Endodermal cell (in vitro differentiated cells): ENCODE data around the gene TBXAS1. TPM values are rescaled to one million over a fixed set of nuclear protein-coding genes. Genes with fewer than 3 reads are reported as not detected.

Source experiments
- DNase-seq: peaks from one replicate; pipeline ENCODE4 v3.0.0-alpha.2; 2017
- H3K27ac ChIP-seq: 2 replicates; pipeline ENCODE4 v1.5.1; 2013; ENCODE audit warnings: mild to moderate bottlenecking, low read depth, low read length, moderate library complexity
- H3K27me3 ChIP-seq: 2 replicates; pipeline ENCODE4 v1.6.1; 2013; ENCODE audit warnings: mild to moderate bottlenecking, low read length, moderate library complexity; ENCODE audit not compliant: insufficient read depth, control insufficient read depth, poor library complexity, severe bottlenecking
- H3K36me3 ChIP-seq: 2 replicates; pipeline ENCODE4 v1.7.0; 2013; ENCODE audit warnings: mild to moderate bottlenecking, low read length, moderate library complexity; ENCODE audit not compliant: control insufficient read depth, insufficient read depth
- H3K4me1 ChIP-seq: one replicate; pipeline ENCODE4 v1.7.0; 2013; ENCODE audit warnings: low read length; ENCODE audit not compliant: control insufficient read depth, insufficient read depth
- H3K4me3 ChIP-seq: 2 replicates; pipeline ENCODE4 v1.5.1; 2013; ENCODE audit warnings: mild to moderate bottlenecking, low read length, moderate library complexity
- H3K9ac ChIP-seq: 2 replicates; pipeline ENCODE4 v1.6.1; 2013; ENCODE audit warnings: mild to moderate bottlenecking, low read length, moderate library complexity; ENCODE audit not compliant: poor library complexity, severe bottlenecking; ENCODE audit errors: extremely low read depth
- H3K9me3 ChIP-seq: 2 replicates; pipeline ENCODE4 v1.6.1; 2013; ENCODE audit warnings: mild to moderate bottlenecking, low read length, moderate library complexity; ENCODE audit not compliant: control insufficient read depth
- H3K27ac Mint-ChIP-seq: 2 replicates; pipeline ENCODE4 v1.8.0; 2020; ENCODE audit warnings: mixed read lengths
- H3K27me3 Mint-ChIP-seq: 2 replicates; pipeline ENCODE4 v1.8.0; 2021; ENCODE audit warnings: mild to moderate bottlenecking, mixed read lengths; ENCODE audit not compliant: insufficient read depth
- H3K36me3 Mint-ChIP-seq: 2 replicates; pipeline ENCODE4 v1.8.0; 2020; ENCODE audit warnings: low read depth, mixed read lengths
- H3K4me1 Mint-ChIP-seq: 2 replicates; pipeline ENCODE4 v1.8.0; 2020; ENCODE audit warnings: mixed read lengths
- H3K4me3 Mint-ChIP-seq: 2 replicates; pipeline ENCODE4 v1.8.0; 2020; ENCODE audit warnings: mild to moderate bottlenecking, moderate library complexity, mixed read lengths
- H3K9me3 Mint-ChIP-seq: 2 replicates; pipeline ENCODE4 v1.8.0; 2020; ENCODE audit warnings: mild to moderate bottlenecking, mixed read lengths
- CTCF ChIP-seq: fragments of 200-600 bp; sonication (generic); conservative IDR thresholded peaks from 2 replicates; pipeline ENCODE4 v1.5.0; 2021; ENCODE audit warnings: antibody characterized with exemption, mild to moderate bottlenecking
- WGBS, 2 experiments: methylation state at CpG; one replicate each; pipeline versions ENCODE4 v1.1.5 to v1.1.7; 2013; ENCODE audit warnings: missing lambda C conversion rate in 2 of 2, mixed read lengths in 1 of 2; ENCODE audit not compliant: insufficient coverage in 1 of 2, insufficient read length in 1 of 2; 5-methylcytosine and 5-hydroxymethylcytosine counted together
- total RNA-seq, 2 donors: library from RNA; stranded (reverse); fragmentation: NEBNext Ultra II Directional in 1 of 2; extraction: Animal tissue kit (Norgen Biotek cat#: 25700) in 1 of 2; gene quantifications; 2 replicates in 1 of 2; 3 replicates in 1 of 2; pipeline ENCODE4 v1.2.1, GENCODE V29; 2021

TBXAS1 gene
- total RNA-seq, 2 donors from 2014 or later = 7.6 to 13.5 TPM

DNA sequence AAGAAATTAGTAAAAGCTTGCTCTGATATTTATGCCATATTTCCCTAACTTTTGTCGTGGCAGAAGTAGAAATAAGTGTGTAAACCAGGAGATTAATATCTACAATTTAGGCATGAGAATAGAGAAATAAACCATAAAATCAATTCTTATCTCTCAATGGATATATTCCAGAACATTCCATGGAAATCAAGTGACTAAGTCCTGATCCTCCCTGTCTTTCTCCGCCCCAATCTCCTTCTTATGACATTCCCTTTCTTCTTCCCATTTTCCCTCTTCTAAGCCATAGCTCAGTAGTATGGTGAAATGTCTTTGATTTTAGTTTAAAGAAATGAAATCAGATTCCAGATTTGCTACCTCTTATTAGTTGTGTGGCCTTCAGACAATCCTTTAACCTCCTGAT, 88.8 kb downstream of the TBXAS1 start:
- no peak overlapping the region for H3K9ac ChIP-seq
- H3K4me3 ChIP-seq = no peak overlapping the region
- H3K27ac Mint-ChIP-seq = no peak overlapping the region
- H3K9me3 Mint-ChIP-seq = no peaks in the 10 kb centered on the region
- peaks cover 10% of the 10 kb centered on the region for H3K4me1 ChIP-seq
- H3K36me3 Mint-ChIP-seq = no peaks in the 10 kb centered on the region
- H3K4me1 Mint-ChIP-seq = peaks cover 15% of the 10 kb centered on the region
- H3K36me3 ChIP-seq = no peaks in the 10 kb centered on the region
- no peak for DNase-seq
- WGBS, 2 experiments = 94 to 100% methylated on average over 1 to 2 of the region's 2 CpGs
- no peaks in the 10 kb centered on the region for H3K27me3 Mint-ChIP-seq
- no peaks in the 10 kb centered on the region for H3K27me3 ChIP-seq
- TF ChIP-seq CTCF = no peak
- H3K4me3 Mint-ChIP-seq = no peak overlapping the region
- H3K9me3 ChIP-seq = no peaks in the 10 kb centered on the region
- no peak overlapping the region for H3K27ac ChIP-seq

- 53 to 76% methylated on average over 3 to 6 of the region's 6 CpGs for WGBS, 2 experiments
- Mint-ChIP-seq H3K9me3 (no peaks in the 10 kb centered on the region), H3K4me1 (peaks cover 15% of the 10 kb centered on the region), H3K27me3 (no peaks in the 10 kb centered on the region), H3K36me3 (no peaks in the 10 kb centered on the region), H3K27ac (no peak overlapping the region), H3K4me3 (no peak overlapping the region)
- H3K27me3 ChIP-seq = no peaks in the 10 kb centered on the region
- peaks cover 10% of the 10 kb centered on the region for H3K4me1 ChIP-seq
- H3K9me3 ChIP-seq = no peaks in the 10 kb centered on the region
- H3K4me3 ChIP-seq = no peak overlapping the region
- H3K27ac ChIP-seq = no peak overlapping the region
- no peak overlapping the region for H3K9ac ChIP-seq
- TF ChIP-seq CTCF = no peak
- DNase-seq = no peak
- H3K36me3 ChIP-seq = no peaks in the 10 kb centered on the region
Measured at GRCh38 chr7:139918480-139918879, 89.4 kb downstream of the TBXAS1 start.

- no peaks in the 10 kb centered on the region for H3K36me3 ChIP-seq
- 80% methylated on average over 6 to 7 of the region's 7 CpGs for WGBS, 2 experiments
- no peaks in the 10 kb centered on the region for H3K27me3 ChIP-seq
- no peaks in the 10 kb centered on the region for H3K9me3 ChIP-seq
- no peak overlapping the region for H3K9ac ChIP-seq
- Mint-ChIP-seq H3K9me3 (no peaks in the 10 kb centered on the region), H3K27me3 (peaks cover 2% of the 10 kb centered on the region), H3K4me3 (no peak overlapping the region), H3K4me1 (peaks cover 10% of the 10 kb centered on the region), H3K36me3 (no peaks in the 10 kb centered on the region), H3K27ac (no peak overlapping the region)
- TF ChIP-seq CTCF = no peak
- peaks cover 10% of the 10 kb centered on the region for H3K4me1 ChIP-seq
- no peak overlapping the region for H3K4me3 ChIP-seq
- no peak for DNase-seq
- H3K27ac ChIP-seq = no peak overlapping the region
Measured at GRCh38 chr7:139923090-139923489, 94.0 kb downstream of the TBXAS1 start.
